HG02571 (cell line): Measurements from ENCODE around the gene LSG1.
A peak's percentile ranks its signal among the peaks of the same experiment; 100 is the strongest.

ENCODE experiments used
- ATAC-seq: cut with Tn5 transposase; IDR thresholded peaks from one replicate; pipeline ENCODE4 v1.9.1; 2021; ENCODE audit warnings: mild to moderate bottlenecking, moderate library complexity; ENCODE audit not compliant: unreplicated experiment

The LSG1 gene

GRCh38 chr3:194671900-194672808, at the start of gene LSG1:
TSS of gene LSG1 (minus strand) at chr3:194672191. CDS start at chr3:194672162, 29 bp downstream.
- peak; percentile 80 for ATAC-seq

- no peak for ATAC-seq
Observed at GRCh38 chr3:194720048-194720447, 48.1 kb upstream of the LSG1 start.

- ATAC-seq: no peak
Observed at GRCh38 chr3:194718079-194718478, 46.1 kb upstream of the LSG1 start.

- no peak for ATAC-seq
Observed at GRCh38 chr3:194715022-194715800, 43.2 kb upstream of the LSG1 start.

- no peak for ATAC-seq
Observed at GRCh38 chr3:194714564-194714963, 42.6 kb upstream of the LSG1 start.

GRCh38 chr3:194714137-194714455, 42.1 kb upstream of the LSG1 start:
- no peak for ATAC-seq

- no peak for ATAC-seq
Observed at GRCh38 chr3:194713299-194714136, 41.5 kb upstream of the LSG1 start.

GRCh38 chr3:194711913-194712312, 39.9 kb upstream of the LSG1 start:
- ATAC-seq: no peak

GRCh38 chr3:194711286-194711685, 39.3 kb upstream of the LSG1 start:
- ATAC-seq: no peak

- ATAC-seq: no peak
Observed at GRCh38 chr3:194707147-194707540, 35.2 kb upstream of the LSG1 start.

GRCh38 chr3:194705761-194706160, 33.8 kb upstream of the LSG1 start:
- ATAC-seq: no peak

GRCh38 chr3:194705227-194705626, 33.2 kb upstream of the LSG1 start:
- no peak for ATAC-seq

- ATAC-seq: no peak
Observed at GRCh38 chr3:194702545-194702944, 30.6 kb upstream of the LSG1 start.

GRCh38 chr3:194696702-194697101, 24.7 kb upstream of the LSG1 start:
- ATAC-seq: no peak

GRCh38 chr3:194691481-194692283, 19.7 kb upstream of the LSG1 start:
- ATAC-seq: peak; percentile 49

GRCh38 chr3:194690501-194691372, 18.7 kb upstream of the LSG1 start:
- ATAC-seq: no peak

- ATAC-seq: no peak
Observed at GRCh38 chr3:194689493-194689944, 17.5 kb upstream of the LSG1 start.

GRCh38 chr3:194688946-194689345, 17.0 kb upstream of the LSG1 start:
- no peak for ATAC-seq

- peak; percentile 31 for ATAC-seq
Observed at GRCh38 chr3:194688200-194688740, 16.3 kb upstream of the LSG1 start.
